Stimulated activated naive B cell treated with anti-CD40 and anti-IgM and Interleukin-4, amounts not matched to agents 10 μg/mL and 1 μg/mL and 100 μg/mL, for 72 hours (primary cell): Measurements from ENCODE around the gene CNOT1.
"Not testable (repeated sequence)": the region's sequence is repeated elsewhere in the genome, so short reads cannot be mapped to it uniquely, and the experiment has no call there.

Experiments used
- ATAC-seq, 2 donors: fragments of 150-1000 bp; cut with Tn5 transposase; replicated peaks; 2 replicates each; pipeline ENCODE4 v1.10.0; 2021; ENCODE audit warnings: moderate library complexity in 1 of 2
- DNase-seq: peaks from one replicate; pipeline ENCODE4 v3.0.0; 2021
- H3K27ac Mint-ChIP-seq: one replicate; pipeline ENCODE4 v1.8.0; 2022; ENCODE audit warnings: mild to moderate bottlenecking, mixed read lengths
- H3K27me3 Mint-ChIP-seq, 2 donors: one replicate each; pipeline ENCODE4 v1.8.0; 2022; ENCODE audit warnings: mixed read lengths in 2 of 2
- H3K36me3 Mint-ChIP-seq, 2 donors: one replicate each; pipeline ENCODE4 v1.8.0; 2022; ENCODE audit warnings: mixed read lengths in 2 of 2, mild to moderate bottlenecking in 1 of 2
- H3K4me1 Mint-ChIP-seq, 2 donors: one replicate each; pipeline ENCODE4 v1.8.0; 2022; ENCODE audit warnings: mixed read lengths in 2 of 2, mild to moderate bottlenecking in 1 of 2
- H3K4me3 Mint-ChIP-seq, 2 donors: one replicate each; pipeline ENCODE4 v1.8.0; 2022; ENCODE audit warnings: mild to moderate bottlenecking in 2 of 2, mixed read lengths in 2 of 2, moderate library complexity in 1 of 2
- H3K9me3 Mint-ChIP-seq, 2 donors: one replicate each; pipeline ENCODE4 v1.8.0; 2022; ENCODE audit warnings: mixed read lengths in 2 of 2, mild to moderate bottlenecking in 1 of 2

The CNOT1 gene

DNA sequence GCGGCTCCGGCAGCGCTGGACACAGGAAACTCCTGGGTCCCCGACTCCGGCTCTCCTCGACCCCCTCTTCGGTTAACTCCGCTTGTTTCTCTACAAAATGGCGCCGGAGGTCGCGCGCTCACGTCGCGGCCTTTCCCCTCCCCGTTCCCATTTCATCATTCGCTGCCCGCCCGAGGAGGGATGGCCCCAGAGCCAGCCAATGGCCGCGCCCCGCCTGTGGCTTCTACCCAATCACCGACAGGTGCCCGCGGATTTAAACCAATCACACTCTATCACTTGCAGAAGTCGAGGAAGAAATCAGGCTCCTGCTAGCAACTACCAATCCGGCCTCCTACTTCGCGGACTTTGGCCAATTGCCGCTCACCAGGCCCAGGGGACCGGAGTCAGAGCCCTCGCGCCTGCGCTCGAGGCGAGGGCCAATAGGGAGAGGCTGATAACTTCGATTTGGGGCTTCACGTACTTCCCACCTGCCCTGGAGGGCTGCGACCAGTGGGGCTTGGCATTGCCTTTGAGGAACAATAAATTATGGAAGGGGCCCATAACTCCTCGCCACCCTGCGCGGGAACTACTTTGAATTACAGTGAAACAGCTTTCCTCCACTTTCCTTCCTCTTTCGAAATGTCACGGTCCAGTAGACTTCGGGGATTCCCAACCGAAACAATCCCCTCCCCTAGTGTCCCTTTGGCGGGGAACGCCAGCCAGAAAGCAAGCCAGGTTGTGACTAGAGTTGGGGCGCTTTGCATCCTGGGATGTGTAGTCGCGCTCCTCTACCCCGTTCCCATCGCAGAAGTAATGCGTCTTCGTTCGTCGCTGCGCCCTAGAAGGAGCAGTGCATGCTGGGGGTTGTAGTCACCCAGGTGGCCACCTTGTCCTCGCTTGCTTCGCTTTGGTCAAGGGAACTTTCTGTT lies at the start of gene CNOT1:
CNOT1 (minus strand) TSS at position 94 of the 908 bp plus-strand sequence. CDS start 30,489 bp downstream, outside the sequence.
- Mint-ChIP-seq H3K9me3 (no peaks in the 10 kb centered on the region), H3K36me3 (peaks cover 7 to 15% of the 10 kb centered on the region in 2 donors), H3K4me3 (peak within 1 kb of the TSS; percentile 96 to 100), H3K27me3 (no peaks in the 10 kb centered on the region), H3K27ac (peak within 1 kb of the TSS; percentile 99), H3K4me1 (peaks cover 6 to 24% of the 10 kb centered on the region in 2 donors)
- DNase-seq (peak; percentile 99), ATAC-seq (peak; percentile 88 to 89)

DNA sequence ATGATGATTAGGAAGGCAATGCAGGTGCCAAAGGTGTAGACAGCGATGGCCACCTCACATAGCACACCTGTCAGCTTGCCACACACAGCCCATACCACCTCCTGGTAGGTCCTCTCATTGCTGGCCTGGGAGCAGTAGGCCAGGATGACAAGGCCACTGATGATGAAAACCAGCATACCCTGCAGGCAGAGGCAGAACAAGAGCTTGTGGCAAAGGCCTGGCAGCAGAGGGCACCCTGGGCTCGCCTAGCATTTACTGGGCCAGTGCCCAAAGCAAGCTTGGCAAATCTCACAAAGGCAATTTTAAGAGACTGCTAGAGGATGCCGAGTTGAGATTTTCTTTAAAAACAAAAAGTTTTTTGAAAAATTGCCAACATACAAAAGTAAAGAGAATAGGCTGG lies 49.1 kb upstream of the CNOT1 start:
- H3K4me3 Mint-ChIP-seq, result no peak overlapping the region
- no peaks in the 10 kb centered on the region for H3K27me3 Mint-ChIP-seq
- H3K9me3 Mint-ChIP-seq, result no peaks in the 10 kb centered on the region
- H3K4me1 Mint-ChIP-seq, result peaks cover 10 to 18% of the 10 kb centered on the region in 2 donors
- ATAC-seq, result no peak
- no peak overlapping the region for H3K27ac Mint-ChIP-seq
- no peak for DNase-seq
- H3K36me3 Mint-ChIP-seq, result peaks cover 33 to 53% of the 10 kb centered on the region in 2 donors

DNA sequence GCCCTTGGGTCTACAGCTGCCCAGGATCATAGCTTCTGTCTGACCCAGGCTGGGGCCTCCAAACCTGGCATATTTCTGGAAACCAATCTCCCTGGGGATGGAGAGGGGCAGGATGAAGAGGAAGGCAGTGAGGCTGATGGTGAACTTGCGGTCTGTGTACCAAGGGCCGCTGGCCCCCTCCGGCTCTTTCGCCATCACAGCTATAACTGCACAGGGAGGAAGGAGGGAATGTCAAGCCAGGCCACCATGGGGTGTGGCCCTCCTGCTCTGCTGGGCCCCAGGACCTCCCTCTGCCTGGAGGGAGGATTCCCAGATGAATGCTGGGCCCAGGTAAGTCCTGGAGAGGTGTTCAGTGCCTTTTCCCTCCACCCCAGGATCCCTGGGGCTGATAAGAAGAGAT lies 48.6 kb upstream of the CNOT1 start:
- no peaks in the 10 kb centered on the region for H3K27me3 Mint-ChIP-seq
- ATAC-seq (no peak), DNase-seq (no peak)
- H3K9me3 Mint-ChIP-seq, result no peaks in the 10 kb centered on the region
- no peak overlapping the region for H3K4me3 Mint-ChIP-seq
- peaks cover 6 to 13% of the 10 kb centered on the region in 2 donors for H3K4me1 Mint-ChIP-seq
- H3K27ac Mint-ChIP-seq, result no peak overlapping the region
- H3K36me3 Mint-ChIP-seq, result peaks cover 36 to 53% of the 10 kb centered on the region in 2 donors

- peaks cover 0 to 5% of the 10 kb centered on the region in 2 donors for H3K4me1 Mint-ChIP-seq
- DNase-seq (no peak), ATAC-seq (no peak)
- no peak overlapping the region for H3K27ac Mint-ChIP-seq
- no peaks in the 10 kb centered on the region for H3K9me3 Mint-ChIP-seq
- no peak overlapping the region for H3K4me3 Mint-ChIP-seq
- peaks cover 41 to 48% of the 10 kb centered on the region in 2 donors for H3K36me3 Mint-ChIP-seq
- H3K27me3 Mint-ChIP-seq, result no peaks in the 10 kb centered on the region
These were observed 41.4 kb upstream of the CNOT1 start for GRCh38 chr16:58670946-58671583.

DNA sequence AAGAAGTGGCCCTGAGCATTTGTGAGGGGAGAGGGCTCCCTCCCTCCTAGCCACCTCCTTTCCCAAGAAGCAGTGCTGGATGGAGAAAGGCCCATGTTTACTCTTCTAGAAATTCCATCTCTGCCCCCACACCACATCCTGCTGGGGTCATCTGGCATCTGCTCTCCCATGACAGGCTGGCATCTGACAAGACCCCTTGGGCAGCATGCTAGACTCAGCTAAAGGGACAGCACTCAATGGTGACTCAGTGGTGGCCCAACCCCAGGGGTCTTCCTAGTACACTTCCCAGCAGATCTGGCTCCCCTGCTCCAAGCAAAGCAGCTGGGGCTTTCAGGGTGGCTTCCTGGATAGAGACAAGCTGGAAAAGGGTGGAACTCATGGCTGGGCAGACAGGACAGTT lies 40.6 kb upstream of the CNOT1 start:
- Mint-ChIP-seq H3K4me3 (no peak overlapping the region), H3K4me1 (peaks cover 0 to 5% of the 10 kb centered on the region in 2 donors), H3K9me3 (no peaks in the 10 kb centered on the region), H3K27ac (no peak overlapping the region), H3K36me3 (peaks cover 43 to 50% of the 10 kb centered on the region in 2 donors), H3K27me3 (no peaks in the 10 kb centered on the region)
- ATAC-seq (no peak), DNase-seq (no peak)

- H3K27ac Mint-ChIP-seq, result no peak overlapping the region
- ATAC-seq (no peak), DNase-seq (no peak)
- H3K36me3 Mint-ChIP-seq, result peaks cover 24 to 28% of the 10 kb centered on the region in 2 donors
- no peaks in the 10 kb centered on the region for H3K4me1 Mint-ChIP-seq
- no peaks in the 10 kb centered on the region for H3K27me3 Mint-ChIP-seq
- no peaks in the 10 kb centered on the region for H3K9me3 Mint-ChIP-seq
- no peak overlapping the region for H3K4me3 Mint-ChIP-seq
These were observed 35.6 kb upstream of the CNOT1 start for GRCh38 chr16:58665200-58665599.

DNA sequence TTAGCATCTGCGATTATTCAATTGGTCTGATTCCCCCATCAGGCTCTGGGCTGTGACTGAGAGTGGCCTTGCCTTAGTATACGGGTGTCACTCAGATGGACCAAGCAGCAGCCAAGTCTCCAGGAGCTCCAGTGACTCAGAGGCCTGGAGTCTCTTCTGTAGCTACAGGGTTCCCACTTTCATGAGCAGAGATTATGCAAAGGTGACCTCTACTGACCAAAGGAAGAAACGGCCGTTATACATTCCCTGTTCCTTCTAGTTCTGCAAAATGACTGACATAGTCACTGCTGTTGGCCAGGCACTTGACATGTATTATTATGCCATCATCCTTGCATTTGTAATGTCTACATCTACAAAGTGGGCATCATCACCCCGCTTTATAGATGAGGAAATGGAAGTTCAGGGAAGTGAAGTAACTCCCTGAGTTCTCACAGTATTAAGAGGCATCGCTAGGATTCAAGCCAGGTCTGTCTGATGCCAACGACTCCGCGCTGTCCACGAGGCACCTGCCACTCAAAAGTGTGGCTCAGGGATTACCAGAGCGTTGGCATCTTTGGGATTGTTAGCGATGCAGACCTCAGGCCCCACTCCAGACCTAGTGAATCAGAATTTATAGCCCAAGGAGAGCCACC lies 31.7 kb upstream of the CNOT1 start:
- Mint-ChIP-seq H3K36me3 (peaks cover 8% of the 10 kb centered on the region in 2 donors), H3K4me1 (no peaks in the 10 kb centered on the region), H3K27ac (peak overlapping the region; percentile 2), H3K4me3 (no peak overlapping the region), H3K9me3 (no peaks in the 10 kb centered on the region), H3K27me3 (no peaks in the 10 kb centered on the region)
- DNase-seq (no peak), ATAC-seq (peak; percentile 90 to 94)

GRCh38 chr16:58659911-58660310 lies 30.3 kb upstream of the CNOT1 start:
- not testable (repeated sequence) for H3K4me3 Mint-ChIP-seq, H3K9me3 Mint-ChIP-seq, H3K27ac Mint-ChIP-seq, H3K4me1 Mint-ChIP-seq, H3K27me3 Mint-ChIP-seq, ATAC-seq, H3K36me3 Mint-ChIP-seq, DNase-seq

- DNase-seq (no peak), ATAC-seq (no peak)
- Mint-ChIP-seq H3K4me3 (no peak overlapping the region), H3K27ac (no peak overlapping the region), H3K27me3 (peaks cover 0 to 6% of the 10 kb centered on the region in 2 donors), H3K9me3 (no peaks in the 10 kb centered on the region), H3K36me3 (no peaks in the 10 kb centered on the region), H3K4me1 (no peaks in the 10 kb centered on the region)
These were observed 29.2 kb upstream of the CNOT1 start for GRCh38 chr16:58658796-58659211.

GRCh38 chr16:58656899-58657298 lies 27.3 kb upstream of the CNOT1 start:
- H3K36me3 Mint-ChIP-seq, result no peaks in the 10 kb centered on the region
- no peaks in the 10 kb centered on the region for H3K4me1 Mint-ChIP-seq
- H3K27me3 Mint-ChIP-seq, result peaks cover 0 to 7% of the 10 kb centered on the region in 2 donors
- DNase-seq (no peak), ATAC-seq (no peak)
- H3K4me3 Mint-ChIP-seq, result no peak overlapping the region
- no peaks in the 10 kb centered on the region for H3K9me3 Mint-ChIP-seq
- H3K27ac Mint-ChIP-seq, result no peak overlapping the region

GRCh38 chr16:58655215-58655596 lies 25.6 kb upstream of the CNOT1 start:
- Mint-ChIP-seq H3K27ac (no peak overlapping the region), H3K4me3 (no peak overlapping the region), H3K4me1 (no peaks in the 10 kb centered on the region), H3K27me3 (peaks cover 0 to 7% of the 10 kb centered on the region in 2 donors), H3K36me3 (no peaks in the 10 kb centered on the region), H3K9me3 (no peaks in the 10 kb centered on the region)
- ATAC-seq, result no peak
- no peak for DNase-seq

GRCh38 chr16:58654560-58655214 lies 25.1 kb upstream of the CNOT1 start:
- no peak overlapping the region for H3K4me3 Mint-ChIP-seq
- H3K9me3 Mint-ChIP-seq, result no peaks in the 10 kb centered on the region
- no peak for ATAC-seq
- DNase-seq, result no peak
- peaks cover 0 to 7% of the 10 kb centered on the region in 2 donors for H3K27me3 Mint-ChIP-seq
- no peaks in the 10 kb centered on the region for H3K36me3 Mint-ChIP-seq
- no peak overlapping the region for H3K27ac Mint-ChIP-seq
- no peaks in the 10 kb centered on the region for H3K4me1 Mint-ChIP-seq

DNA sequence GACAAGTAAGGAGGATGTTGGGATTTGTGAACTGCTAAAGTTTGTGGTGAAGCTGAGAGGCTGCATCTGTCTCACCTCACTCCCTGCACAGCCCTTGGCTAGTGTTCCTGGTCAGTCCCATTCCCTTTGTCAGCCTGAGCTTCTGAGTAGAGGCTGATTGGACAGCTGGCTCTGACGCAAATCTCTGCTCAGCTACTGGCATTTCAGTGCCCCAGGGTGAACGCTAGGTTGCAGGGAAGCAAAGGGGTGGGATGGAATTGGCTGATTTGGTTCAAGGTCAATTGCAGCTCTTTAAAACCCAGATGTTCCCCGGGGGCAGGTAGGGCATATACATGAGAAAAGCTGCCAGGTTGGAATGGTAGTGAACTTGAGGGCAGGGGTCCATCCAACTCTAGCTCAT lies 23.1 kb upstream of the CNOT1 start:
- H3K4me1 Mint-ChIP-seq, result no peaks in the 10 kb centered on the region
- peaks cover 0 to 7% of the 10 kb centered on the region in 2 donors for H3K27me3 Mint-ChIP-seq
- H3K36me3 Mint-ChIP-seq, result no peaks in the 10 kb centered on the region
- H3K27ac Mint-ChIP-seq, result no peak overlapping the region
- ATAC-seq (no peak), DNase-seq (no peak)
- H3K4me3 Mint-ChIP-seq, result no peak overlapping the region
- no peaks in the 10 kb centered on the region for H3K9me3 Mint-ChIP-seq

GRCh38 chr16:58651965-58652348 lies 22.3 kb upstream of the CNOT1 start:
- no peak for DNase-seq
- H3K9me3 Mint-ChIP-seq, result no peaks in the 10 kb centered on the region
- no peak for ATAC-seq
- H3K4me1 Mint-ChIP-seq, result no peaks in the 10 kb centered on the region
- no peak overlapping the region for H3K27ac Mint-ChIP-seq
- no peaks in the 10 kb centered on the region for H3K36me3 Mint-ChIP-seq
- peaks cover 0 to 7% of the 10 kb centered on the region in 2 donors for H3K27me3 Mint-ChIP-seq
- no peak overlapping the region for H3K4me3 Mint-ChIP-seq
